BLaER1 treated with 17β-estradiol and CSF1 and Interleukin-3, amounts not matched to agents 10 nM and 100 nM (cell line): ENCODE measurements around the gene NRG4.

Source experiments
- H3K27ac ChIP-seq, 11 experiments: shearing (Covaris generic); formaldehyde crosslinking; 2 replicates each; pipeline ENCODE4 v1.8.1; 2022
- H3K27me3 ChIP-seq, 11 experiments: shearing (Covaris generic); formaldehyde crosslinking; 2 replicates each; pipeline ENCODE4 v1.8.1; 2022
- H3K36me3 ChIP-seq, 11 experiments: shearing (Covaris generic); formaldehyde crosslinking; 2 replicates each; pipeline ENCODE4 v1.8.1; 2022
- H3K4me1 ChIP-seq, 10 experiments: shearing (Covaris generic); formaldehyde crosslinking; 2 replicates each; pipeline ENCODE4 v1.8.1; 2022
- H3K4me2 ChIP-seq, 11 experiments: shearing (Covaris generic); formaldehyde crosslinking; 2 replicates each; pipeline ENCODE4 v1.8.1; 2022
- H3K4me3 ChIP-seq, 10 experiments: shearing (Covaris generic); formaldehyde crosslinking; 2 replicates each; pipeline ENCODE4 v1.8.1; 2022
- H3K9ac ChIP-seq, 11 experiments: shearing (Covaris generic); formaldehyde crosslinking; 2 replicates each; pipeline ENCODE4 v1.8.1; 2022
- H3K9me3 ChIP-seq, 11 experiments: shearing (Covaris generic); formaldehyde crosslinking; replicated peaks in 1 of 11; 2 replicates each; pipeline ENCODE4 v1.8.1; 2022
- H4K20me1 ChIP-seq, 11 experiments: shearing (Covaris generic); formaldehyde crosslinking; 2 replicates each; pipeline ENCODE4 v1.8.1; 2022
- Cebpa-rat ChIP-seq, 11 experiments: shearing (Covaris generic); IDR thresholded peaks; 2 replicates each; pipeline ENCODE4 v1.8.1; 2022

The NRG4 gene

DNA sequence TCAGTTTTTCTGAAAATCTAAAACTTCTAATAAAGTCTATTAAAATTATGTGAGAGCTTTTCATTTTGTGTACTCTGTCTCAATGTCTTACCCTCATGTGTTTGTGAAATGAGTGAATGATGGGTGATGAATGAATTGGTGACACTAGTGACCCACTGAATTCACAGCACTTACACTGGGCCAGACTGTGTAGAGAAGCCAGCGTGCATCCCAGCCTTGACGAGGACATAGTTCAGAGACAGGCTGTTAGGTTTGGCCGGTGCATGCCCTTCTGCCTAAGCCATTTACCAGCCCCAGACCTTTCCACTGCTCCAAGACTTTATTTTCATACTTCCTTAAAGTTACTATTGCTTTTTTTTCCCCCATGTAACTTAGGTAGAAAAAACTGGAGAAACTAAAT lies 69.8 kb downstream of the NRG4 start:
- no peak for TF ChIP-seq Cebpa-rat (IDR thresholded peaks at IDR 0.05)
- no peak overlapping the region for H3K9ac ChIP-seq
- peaks cover 0 to 40% (median 20%) of the 10 kb centered on the region in 10 experiments; a peak in 14 of 20 replicates for H3K4me1 ChIP-seq
- no peak overlapping the region for H3K4me2 ChIP-seq
- peaks cover 8 to 25% (median 20%) of the 10 kb centered on the region in 11 experiments; a peak in 18 of 22 replicates for H3K36me3 ChIP-seq
- H3K27ac ChIP-seq: no peak overlapping the region; a peak in 1 of 22 replicates
- H4K20me1 ChIP-seq: no peaks in the 10 kb centered on the region
- no peak overlapping the region for H3K4me3 ChIP-seq
- H3K9me3 ChIP-seq: peaks cover 0 to 16% (median 6%) of the 10 kb centered on the region in 11 experiments; a peak in 10 of 22 replicates
- no peaks in the 10 kb centered on the region for H3K27me3 ChIP-seq

- Histone ChIP-seq H3K4me3 (no peak overlapping the region), H3K27ac (no peak overlapping the region), H3K9me3 (no peaks in the 10 kb centered on the region), H3K4me2 (no peak overlapping the region), H3K4me1 (peaks cover 0 to 18% (median 10%) of the 10 kb centered on the region in 10 experiments; a peak in 7 of 20 replicates), H4K20me1 (peaks cover 0 to 20% (median 4%) of the 10 kb centered on the region in 11 experiments; a peak in 12 of 22 replicates), H3K36me3 (peaks cover 67 to 94% (median 82%) of the 10 kb centered on the region in 11 experiments), H3K27me3 (no peaks in the 10 kb centered on the region), H3K9ac (no peak overlapping the region)
- TF ChIP-seq Cebpa-rat (IDR thresholded peaks at IDR 0.05): no peak
Measured at GRCh38 chr15:75930866-75931265, 81.4 kb downstream of the NRG4 start.

- Histone ChIP-seq H3K4me1 (peaks cover 4 to 18% (median 11%) of the 10 kb centered on the region in 10 experiments; a peak in 10 of 20 replicates), H3K27me3 (no peaks in the 10 kb centered on the region), H3K4me3 (no peak overlapping the region), H3K9ac (no peak overlapping the region), H4K20me1 (peaks cover 0 to 27% (median 8%) of the 10 kb centered on the region in 11 experiments; a peak in 13 of 22 replicates), H3K27ac (no peak overlapping the region), H3K4me2 (no peak overlapping the region), H3K36me3 (peaks cover 62 to 91% (median 82%) of the 10 kb centered on the region in 11 experiments), H3K9me3 (no peaks in the 10 kb centered on the region)
- TF ChIP-seq Cebpa-rat (IDR thresholded peaks at IDR 0.05): no peak
Measured at GRCh38 chr15:75929799-75930565, 82.2 kb downstream of the NRG4 start.

- Histone ChIP-seq H3K4me3 (no peak overlapping the region), H3K9me3 (no peaks in the 10 kb centered on the region), H3K4me2 (no peak overlapping the region), H3K27ac (no peak overlapping the region), H3K9ac (no peak overlapping the region), H3K27me3 (no peaks in the 10 kb centered on the region), H4K20me1 (peaks cover 4 to 37% (median 16%) of the 10 kb centered on the region in 11 experiments; a peak in 15 of 22 replicates), H3K4me1 (peaks cover 5 to 20% (median 11%) of the 10 kb centered on the region in 10 experiments; a peak in 11 of 20 replicates), H3K36me3 (peaks cover 61 to 91% (median 82%) of the 10 kb centered on the region in 11 experiments)
- TF ChIP-seq Cebpa-rat (IDR thresholded peaks at IDR 0.05): no peak
Measured at GRCh38 chr15:75928680-75929608, 83.3 kb downstream of the NRG4 start.

DNA sequence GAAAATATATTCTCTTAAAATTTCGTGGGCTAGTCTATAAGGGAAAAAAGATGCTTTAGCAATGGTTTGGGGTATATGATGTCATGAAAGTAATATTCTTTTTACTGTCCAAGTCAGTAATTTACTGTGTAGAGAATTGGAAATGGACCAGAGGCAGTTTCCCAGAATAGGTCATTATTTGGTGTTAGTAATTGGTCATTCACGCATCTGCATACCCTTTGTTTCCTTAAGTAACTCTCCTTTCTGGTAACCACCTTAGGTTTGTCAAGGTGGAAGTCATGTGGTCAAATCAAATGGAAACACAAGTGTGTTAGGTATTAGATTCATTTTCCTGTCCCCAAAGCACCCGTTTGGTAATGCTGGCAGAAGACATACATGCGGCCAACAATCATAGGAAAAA lies 84.6 kb downstream of the NRG4 start:
- H3K27me3 ChIP-seq: no peaks in the 10 kb centered on the region
- H3K27ac ChIP-seq: no peak overlapping the region
- H4K20me1 ChIP-seq: peaks cover 5 to 50% (median 16%) of the 10 kb centered on the region in 11 experiments; a peak in 15 of 22 replicates
- no peak overlapping the region for H3K9ac ChIP-seq
- peak overlapping the region in 4 of 11 experiments; percentile 8 to 24 (median 21); a peak in 4 of 22 replicates for H3K4me2 ChIP-seq
- TF ChIP-seq Cebpa-rat (IDR thresholded peaks at IDR 0.05): no peak
- peaks cover 61 to 89% (median 82%) of the 10 kb centered on the region in 11 experiments for H3K36me3 ChIP-seq
- no peak overlapping the region for H3K4me3 ChIP-seq
- peaks cover 5 to 20% (median 11%) of the 10 kb centered on the region in 10 experiments; a peak in 11 of 20 replicates for H3K4me1 ChIP-seq
- H3K9me3 ChIP-seq: no peaks in the 10 kb centered on the region

DNA sequence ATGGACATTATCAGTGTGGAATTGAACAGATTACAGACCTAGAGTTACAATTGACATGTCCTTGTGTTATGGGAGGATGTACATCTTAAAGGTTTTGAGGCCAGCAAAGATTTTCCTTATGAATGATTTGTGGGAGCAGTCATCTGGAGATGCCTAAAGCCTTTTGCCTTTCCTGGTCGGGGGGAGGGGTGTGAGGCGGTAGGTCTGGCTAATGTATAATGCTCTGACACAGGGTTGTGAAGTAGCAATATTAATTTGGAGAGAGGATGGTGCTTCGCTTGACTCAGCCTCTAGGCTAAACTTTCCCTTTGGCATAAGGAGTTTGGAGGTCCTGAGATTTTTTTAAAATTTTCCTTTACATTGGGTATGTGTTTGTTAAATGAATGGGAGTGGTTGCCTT lies 85.3 kb downstream of the NRG4 start:
- H3K4me1 ChIP-seq: peaks cover 5 to 20% (median 11%) of the 10 kb centered on the region in 10 experiments; a peak in 11 of 20 replicates
- H3K27ac ChIP-seq: no peak overlapping the region
- peaks cover 8 to 57% (median 16%) of the 10 kb centered on the region in 11 experiments; a peak in 15 of 22 replicates for H4K20me1 ChIP-seq

GRCh38 chr15:75925440-75925839 lies 86.8 kb downstream of the NRG4 start:
- Histone ChIP-seq H3K4me1 (peaks cover 5 to 20% (median 11%) of the 10 kb centered on the region in 10 experiments; a peak in 11 of 20 replicates), H3K4me3 (no peak overlapping the region), H3K4me2 (no peak overlapping the region), H4K20me1 (peaks cover 8 to 64% (median 16%) of the 10 kb centered on the region in 11 experiments; a peak in 15 of 22 replicates), H3K27me3 (no peaks in the 10 kb centered on the region), H3K9ac (no peak overlapping the region), H3K36me3 (peaks cover 49 to 89% (median 78%) of the 10 kb centered on the region in 11 experiments), H3K9me3 (no peaks in the 10 kb centered on the region), H3K27ac (no peak overlapping the region)
- no peak for TF ChIP-seq Cebpa-rat (IDR thresholded peaks at IDR 0.05)

More for the DNA sequence above, 85.3 kb downstream of the NRG4 start:
- Histone ChIP-seq H3K36me3 (peaks cover 61 to 89% (median 81%) of the 10 kb centered on the region in 11 experiments), H3K4me2 (peak overlapping the region in 4 of 11 experiments; percentile 8 to 24 (median 21); a peak in 2 of 22 replicates), H3K9ac (no peak overlapping the region), H3K9me3 (no peaks in the 10 kb centered on the region), H3K27me3 (no peaks in the 10 kb centered on the region), H3K4me3 (no peak overlapping the region)
- TF ChIP-seq Cebpa-rat (IDR thresholded peaks at IDR 0.05): no peak

DNA sequence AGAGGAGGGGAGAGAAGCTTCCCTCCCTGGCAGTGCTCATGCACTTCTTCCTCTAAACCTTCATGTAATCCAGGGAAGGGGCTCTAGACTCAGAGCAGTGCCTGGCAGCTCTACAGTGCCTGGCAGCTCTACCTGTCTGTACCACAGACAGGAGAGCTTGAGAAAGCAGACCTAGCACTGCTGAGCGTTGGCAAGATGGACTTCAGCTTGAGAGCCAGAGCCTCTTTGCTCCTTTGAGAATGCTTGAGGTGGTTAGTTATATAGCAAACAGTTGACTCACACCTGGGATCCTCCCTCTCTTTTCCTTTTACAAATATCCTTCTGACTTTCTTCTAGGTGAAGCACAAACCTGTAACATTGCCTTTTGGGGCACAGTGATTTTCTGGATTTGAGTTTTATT lies 87.6 kb downstream of the NRG4 start:
- Histone ChIP-seq H4K20me1 (peaks cover 8 to 73% (median 16%) of the 10 kb centered on the region in 11 experiments; a peak in 15 of 22 replicates), H3K36me3 (peaks cover 40 to 89% (median 77%) of the 10 kb centered on the region in 11 experiments), H3K4me1 (peaks cover 5 to 14% (median 10%) of the 10 kb centered on the region in 10 experiments; a peak in 10 of 20 replicates), H3K9me3 (no peaks in the 10 kb centered on the region), H3K9ac (no peak overlapping the region), H3K4me2 (no peak overlapping the region), H3K27me3 (no peaks in the 10 kb centered on the region), H3K27ac (no peak overlapping the region), H3K4me3 (no peak overlapping the region)
- TF ChIP-seq Cebpa-rat (IDR thresholded peaks at IDR 0.05): no peak
